HFFc6 (cell line): ENCODE results near the gene PEX16. TPM values are rescaled to one million over a fixed set of nuclear protein-coding genes. Genes with fewer than 3 reads are reported as not detected.

Source experiments
- DNase-seq: peaks from one replicate; pipeline ENCODE4 v3.0.0-alpha.2; 2018
- H3K27ac Mint-ChIP-seq: 2 replicates; pipeline ENCODE4 v1.8.0; 2020; ENCODE audit warnings: mild to moderate bottlenecking, mixed read lengths
- H3K27me3 Mint-ChIP-seq: 2 replicates; pipeline ENCODE4 v1.8.0; 2021; ENCODE audit warnings: mild to moderate bottlenecking, moderate library complexity, mixed read lengths; ENCODE audit not compliant: insufficient read depth
- H3K36me3 Mint-ChIP-seq: 2 replicates; pipeline ENCODE4 v1.8.0; 2021; ENCODE audit warnings: low read depth, mixed read lengths
- H3K4me1 Mint-ChIP-seq: 2 replicates; pipeline ENCODE4 v1.8.0; 2020; ENCODE audit warnings: low read depth, mixed read lengths
- H3K4me3 Mint-ChIP-seq: 2 replicates; pipeline ENCODE4 v1.8.0; 2020; ENCODE audit warnings: mild to moderate bottlenecking, moderate library complexity, mixed read lengths
- H3K9me3 Mint-ChIP-seq: 2 replicates; pipeline ENCODE4 v1.8.0; 2020; ENCODE audit warnings: mild to moderate bottlenecking, mixed read lengths
- total RNA-seq, 6 experiments: library from RNA; stranded (reverse); fragmentation: NEBNext Ultra II Directional; extraction: Animal tissue kit (Norgen Biotek cat#: 25700); gene quantifications; 2 replicates in 1 of 6; 3 replicates in 5 of 6; pipeline ENCODE4 v1.2.3, GENCODE V29; 2021
- TF ChIP-seq, protein P1 (sequence below): fragments of 200-600 bp; sonication (generic); IDR thresholded peaks from 2 replicates; pipeline ENCODE4 v1.5.0; 2021; ENCODE audit warnings: antibody characterized with exemption, mild to moderate bottlenecking

PEX16 gene
- total RNA-seq, 6 experiments from 2014 or later, result 23.4 to 27.2 (median 25.9) TPM

- Mint-ChIP-seq H3K27me3 (peaks cover 1% of the 10 kb centered on the region; the same call in 1 of the 2 replicates), H3K4me3 (no peak overlapping the region), H3K9me3 (no peaks in the 10 kb centered on the region), H3K36me3 (peaks cover 10% of the 10 kb centered on the region), H3K27ac (peak overlapping the region; percentile 85), H3K4me1 (peaks cover 13% of the 10 kb centered on the region)
- TF ChIP-seq, protein P1, sequence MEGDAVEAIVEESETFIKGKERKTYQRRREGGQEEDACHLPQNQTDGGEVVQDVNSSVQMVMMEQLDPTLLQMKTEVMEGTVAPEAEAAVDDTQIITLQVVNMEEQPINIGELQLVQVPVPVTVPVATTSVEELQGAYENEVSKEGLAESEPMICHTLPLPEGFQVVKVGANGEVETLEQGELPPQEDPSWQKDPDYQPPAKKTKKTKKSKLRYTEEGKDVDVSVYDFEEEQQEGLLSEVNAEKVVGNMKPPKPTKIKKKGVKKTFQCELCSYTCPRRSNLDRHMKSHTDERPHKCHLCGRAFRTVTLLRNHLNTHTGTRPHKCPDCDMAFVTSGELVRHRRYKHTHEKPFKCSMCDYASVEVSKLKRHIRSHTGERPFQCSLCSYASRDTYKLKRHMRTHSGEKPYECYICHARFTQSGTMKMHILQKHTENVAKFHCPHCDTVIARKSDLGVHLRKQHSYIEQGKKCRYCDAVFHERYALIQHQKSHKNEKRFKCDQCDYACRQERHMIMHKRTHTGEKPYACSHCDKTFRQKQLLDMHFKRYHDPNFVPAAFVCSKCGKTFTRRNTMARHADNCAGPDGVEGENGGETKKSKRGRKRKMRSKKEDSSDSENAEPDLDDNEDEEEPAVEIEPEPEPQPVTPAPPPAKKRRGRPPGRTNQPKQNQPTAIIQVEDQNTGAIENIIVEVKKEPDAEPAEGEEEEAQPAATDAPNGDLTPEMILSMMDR, result peak; percentile 89
- DNase-seq, result peak; percentile 79
These were observed 44.9 kb downstream of the PEX16 start for GRCh38 chr11:45872651-45873356.

- Mint-ChIP-seq H3K36me3 (peaks cover 10% of the 10 kb centered on the region), H3K9me3 (no peaks in the 10 kb centered on the region), H3K4me3 (no peak overlapping the region), H3K4me1 (peaks cover 13% of the 10 kb centered on the region), H3K27ac (no peak overlapping the region), H3K27me3 (peaks cover 1% of the 10 kb centered on the region; the same call in 1 of the 2 replicates)
- DNase-seq, result no peak
- TF ChIP-seq, protein P1, result no peak
These were observed 46.0 kb downstream of the PEX16 start for GRCh38 chr11:45871638-45872037.

DNA sequence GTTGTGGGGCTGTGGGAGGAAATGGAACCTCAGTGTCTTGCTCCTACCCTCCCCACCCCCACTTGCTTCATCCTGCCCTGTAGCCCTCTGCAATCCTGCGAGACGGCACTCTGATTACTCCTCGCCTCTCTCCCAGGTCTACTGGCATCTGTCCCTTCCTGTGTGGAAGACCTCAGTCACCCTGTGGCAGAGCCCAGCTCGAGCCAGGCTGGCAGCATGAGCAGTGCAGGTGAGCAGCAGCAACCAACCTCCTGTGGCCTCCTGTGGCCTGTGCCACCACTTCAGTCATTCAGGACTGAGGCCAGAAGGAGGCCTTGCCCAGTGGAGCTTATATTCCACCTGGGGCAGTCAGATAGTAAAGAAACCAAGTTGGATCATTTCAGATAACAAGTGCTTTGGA lies 47.0 kb downstream of the PEX16 start:
- peaks cover 13% of the 10 kb centered on the region for H3K4me1 Mint-ChIP-seq
- peaks cover 1% of the 10 kb centered on the region; the same call in 1 of the 2 replicates for H3K27me3 Mint-ChIP-seq
- H3K4me3 Mint-ChIP-seq, result no peak overlapping the region
- H3K36me3 Mint-ChIP-seq, result peaks cover 14% of the 10 kb centered on the region
- no peak for DNase-seq
- no peak overlapping the region for H3K27ac Mint-ChIP-seq
- H3K9me3 Mint-ChIP-seq, result no peaks in the 10 kb centered on the region
- TF ChIP-seq, protein P1, result no peak

DNA sequence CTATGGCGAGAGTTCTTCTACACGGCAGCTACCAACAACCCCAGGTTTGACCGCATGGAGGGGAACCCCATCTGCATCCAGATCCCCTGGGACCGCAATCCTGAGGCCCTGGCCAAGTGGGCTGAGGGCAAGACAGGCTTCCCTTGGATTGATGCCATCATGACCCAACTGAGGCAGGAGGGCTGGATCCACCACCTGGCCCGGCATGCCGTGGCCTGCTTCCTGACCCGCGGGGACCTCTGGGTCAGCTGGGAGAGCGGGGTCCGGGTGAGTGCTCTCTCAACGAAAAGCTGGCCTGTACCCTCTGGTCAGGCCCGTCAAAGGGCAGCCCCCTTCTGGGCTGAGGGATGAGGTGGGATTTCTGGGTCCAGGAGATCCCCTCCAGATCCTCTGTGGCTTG lies 48.1 kb downstream of the PEX16 start:
- H3K4me3 Mint-ChIP-seq, result no peak overlapping the region
- DNase-seq, result no peak
- TF ChIP-seq, protein P1, result no peak

DNA sequence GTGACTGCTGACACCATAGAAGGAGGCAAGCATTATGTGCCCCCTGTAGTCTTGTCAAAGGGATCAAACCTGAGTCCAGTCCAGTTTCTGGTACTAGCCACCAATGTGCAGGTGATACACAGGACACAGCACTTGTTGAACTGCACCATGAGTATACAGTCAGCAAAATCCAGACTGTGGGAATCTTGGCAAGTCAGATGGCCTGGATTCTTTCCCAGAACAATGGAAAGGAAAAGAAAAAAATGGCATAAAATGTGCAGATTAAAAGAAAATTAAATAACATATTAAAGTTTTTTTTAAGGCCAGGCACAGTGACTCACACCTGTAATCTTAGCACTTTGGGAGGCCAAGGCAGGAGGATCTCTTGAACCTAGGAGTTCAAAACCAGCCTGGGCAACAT lies 53.6 kb downstream of the PEX16 start:
- no peak for DNase-seq
- peaks cover 17% of the 10 kb centered on the region for H3K4me1 Mint-ChIP-seq
- H3K4me3 Mint-ChIP-seq, result no peak overlapping the region

More for the DNA sequence above, 48.1 kb downstream of the PEX16 start:
- Mint-ChIP-seq H3K9me3 (no peaks in the 10 kb centered on the region), H3K27ac (no peak overlapping the region), H3K27me3 (peaks cover 1% of the 10 kb centered on the region; the same call in 1 of the 2 replicates), H3K4me1 (peaks cover 13% of the 10 kb centered on the region), H3K36me3 (peaks cover 19% of the 10 kb centered on the region)

More for the DNA sequence above, 53.6 kb downstream of the PEX16 start:
- TF ChIP-seq, protein P1, result no peak
- peaks cover 18% of the 10 kb centered on the region for H3K36me3 Mint-ChIP-seq
- H3K9me3 Mint-ChIP-seq, result no peaks in the 10 kb centered on the region
- H3K27ac Mint-ChIP-seq, result no peak overlapping the region
- H3K27me3 Mint-ChIP-seq, result no peaks in the 10 kb centered on the region; the same call in none of the 2 replicates
